T47D (cell line): Measurements from ENCODE around the gene MVB12B.
"Not testable (repeated sequence)": the region's sequence is repeated elsewhere in the genome, so short reads cannot be mapped to it uniquely, and the experiment has no call there.

Source experiments
- DNase-seq, 2 experiments: peaks; one replicate each; pipeline versions ENCODE4 v3.0.0 to v3.0.0-alpha.2; 2011 to 2012; ENCODE audit warnings: low read depth in 1 of 2, low spot score in 1 of 2
- JUND ChIP-seq: IDR thresholded peaks from 2 replicates; pipeline ENCODE4 v1.6.1; 2012; ENCODE audit warnings: low read depth
- in situ Hi-C: cut with HindIII; loops from 2 replicates; pipeline ENCODE4 v1.10.0; 2016; ENCODE audit warnings: low sequenced_read_pairs, low pct_unique_long_range_greater_than_20kb

Gene MVB12B

DNA sequence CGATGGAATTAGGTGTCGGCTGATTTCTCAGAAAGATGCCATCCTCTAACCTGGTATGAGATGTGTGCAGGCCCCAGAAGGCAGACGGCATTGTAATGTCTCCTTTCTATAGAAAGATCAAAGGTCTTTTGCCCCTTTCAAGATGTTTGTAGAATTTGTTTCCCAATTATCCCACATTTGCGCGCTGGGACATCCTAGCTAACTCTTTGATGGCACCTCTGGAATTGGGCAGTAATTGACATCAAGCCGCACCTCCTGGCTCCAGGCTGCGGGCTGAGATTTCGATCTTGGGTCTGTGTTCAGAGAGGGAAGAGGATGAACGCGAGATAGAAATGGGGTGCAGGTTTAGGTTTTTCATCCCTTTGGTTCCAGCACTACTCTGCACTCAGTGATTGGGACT lies 202.3 kb downstream of the MVB12B start:
- in situ Hi-C loops = no loop called here
- DNase-seq = no peak
- TF ChIP-seq JUND = no peak

DNA sequence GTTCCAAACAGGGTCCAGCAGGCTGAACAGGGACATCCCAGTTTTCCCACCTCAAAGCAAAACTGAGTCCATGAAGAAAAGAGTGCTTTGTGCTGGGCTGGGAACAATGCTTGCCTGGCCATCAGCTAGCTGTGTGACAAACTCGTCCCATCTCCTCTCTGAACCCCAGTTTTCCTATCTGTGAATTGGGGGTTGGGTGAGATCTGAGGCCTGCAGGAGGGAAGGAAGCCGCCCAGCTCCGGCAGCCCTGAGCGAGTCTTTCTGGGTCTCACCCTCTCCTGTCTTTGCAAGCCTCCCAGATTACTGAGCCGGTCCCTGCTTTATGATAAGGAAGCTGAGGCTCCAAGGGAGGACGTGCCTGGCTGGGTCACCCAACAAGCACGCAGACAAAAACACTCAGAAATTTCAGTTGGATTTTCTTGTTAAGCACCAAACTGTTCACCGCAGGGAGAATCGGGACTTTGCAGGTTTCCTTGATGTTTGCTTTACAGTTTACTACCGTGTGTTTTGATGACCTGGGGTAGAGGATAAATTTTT lies 204.5 kb downstream of the MVB12B start:
- no peak for DNase-seq
- no peak for TF ChIP-seq JUND
- in situ Hi-C loops = no loop called here

DNA sequence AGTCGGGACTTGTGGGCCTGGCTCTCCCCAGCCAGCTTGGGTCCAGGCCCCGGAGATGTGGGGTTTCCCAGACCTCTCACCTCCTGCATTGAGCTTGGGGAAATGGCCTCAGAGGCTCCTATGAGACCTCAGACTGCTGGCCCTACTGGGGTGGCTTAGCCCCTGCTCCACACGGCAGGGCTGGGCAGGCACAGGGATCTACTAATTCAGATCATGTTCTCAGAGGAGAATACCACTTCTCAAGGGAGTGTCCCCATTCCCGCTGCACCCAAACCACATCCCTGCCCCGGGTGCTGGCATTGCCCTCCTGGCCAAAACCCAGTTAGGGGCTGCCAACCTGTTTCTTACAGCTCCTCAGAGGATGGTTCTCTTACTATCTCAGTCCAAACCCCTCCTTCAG lies 205.0 kb downstream of the MVB12B start:
- no peak for TF ChIP-seq JUND
- in situ Hi-C loops = no loop called here
- DNase-seq = no peak

DNA sequence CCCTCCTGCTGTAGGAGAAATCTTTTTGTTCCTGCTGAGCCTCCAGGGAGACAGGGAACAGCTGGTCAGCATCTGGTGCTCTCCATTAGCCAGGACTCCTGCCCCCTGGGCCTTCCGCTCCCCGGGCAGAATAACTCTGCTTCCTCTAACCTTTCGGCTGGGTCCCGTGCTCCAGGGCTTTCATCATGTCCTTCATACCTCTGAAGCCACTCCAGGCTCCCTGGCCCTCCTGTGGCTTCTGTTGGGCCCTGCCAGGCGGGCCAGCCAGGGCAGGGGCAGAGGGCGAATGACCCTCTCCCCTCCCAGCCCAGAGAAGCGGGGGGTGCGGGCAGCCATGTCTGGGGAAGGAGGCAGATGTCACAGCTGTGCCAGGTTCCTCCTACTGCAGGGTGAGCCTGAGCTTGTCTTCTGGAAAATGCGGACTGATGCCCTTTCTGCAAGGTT lies 205.4 kb downstream of the MVB12B start:
- TF ChIP-seq JUND = no peak
- in situ Hi-C loops = no loop called here
- no peak for DNase-seq

DNA sequence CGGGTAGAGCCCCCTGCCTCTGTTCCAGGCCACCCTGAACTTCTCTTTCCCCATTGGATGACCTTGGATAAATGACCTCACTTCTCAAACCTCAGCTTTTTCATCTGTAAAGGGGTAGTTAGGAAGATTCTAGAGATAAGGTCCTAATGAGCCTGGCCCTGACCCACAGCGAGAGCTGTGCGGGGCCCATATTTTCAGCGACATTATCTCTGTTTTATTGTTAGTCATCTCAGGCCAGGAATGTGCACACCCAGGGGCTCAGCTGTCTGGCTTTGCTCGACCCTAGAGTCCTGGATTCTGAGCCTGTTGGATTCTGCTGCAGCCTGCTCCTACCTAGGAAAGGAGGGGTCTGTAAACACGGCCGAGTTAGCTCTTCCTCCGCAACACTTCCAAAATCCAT lies 205.9 kb downstream of the MVB12B start:
- no peak for DNase-seq

DNA sequence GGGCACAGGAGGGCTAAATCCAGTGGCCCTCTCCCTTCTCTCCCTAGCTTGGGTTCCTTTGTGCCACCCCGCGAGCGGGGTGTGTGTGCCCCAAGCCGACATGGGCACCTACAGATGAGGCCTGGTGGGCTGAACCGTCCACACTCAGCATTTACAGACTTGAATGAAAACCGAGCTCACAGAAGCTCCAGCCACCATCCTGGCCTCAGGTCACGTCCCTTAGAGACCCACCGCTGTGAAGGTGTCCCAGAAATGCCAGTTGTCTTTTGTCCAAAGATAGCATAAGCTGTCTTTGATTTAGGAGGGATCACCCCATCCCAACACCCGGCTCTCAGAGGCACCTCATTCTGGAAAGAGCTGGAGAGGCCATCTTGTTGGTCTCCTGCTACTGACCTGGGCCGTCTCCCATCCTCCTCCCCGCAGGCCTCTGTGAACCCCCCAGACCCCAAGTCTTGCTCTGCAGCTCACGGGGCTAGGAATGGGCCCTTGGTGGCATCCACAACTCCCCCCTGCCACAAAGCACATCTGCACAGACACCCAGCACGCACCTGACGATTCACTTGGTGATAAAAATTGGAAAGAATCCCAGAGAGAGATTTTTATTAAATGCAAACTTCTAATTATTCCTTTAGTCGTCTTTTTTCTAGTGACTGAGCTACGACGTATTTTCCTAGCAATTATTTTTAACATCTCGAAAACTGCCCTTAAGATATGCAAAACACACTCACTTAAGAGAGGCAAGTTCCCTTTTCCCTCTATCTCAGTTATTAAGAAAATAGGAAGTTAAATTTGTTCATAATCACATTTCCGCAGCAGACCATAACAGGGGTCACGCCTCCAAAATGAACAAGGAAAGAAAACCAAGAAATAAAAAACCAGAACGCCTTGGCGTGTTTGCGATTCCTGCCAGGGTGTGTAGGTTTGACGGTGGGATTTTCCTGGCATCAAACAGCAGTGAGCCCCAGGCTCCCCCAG lies 206.6 kb downstream of the MVB12B start:
- in situ Hi-C loops = no loop called here
- no peak for TF ChIP-seq JUND
- no peak for DNase-seq

More for the DNA sequence above, 205.9 kb downstream of the MVB12B start:
- in situ Hi-C loops = no loop called here
- no peak for TF ChIP-seq JUND

DNA sequence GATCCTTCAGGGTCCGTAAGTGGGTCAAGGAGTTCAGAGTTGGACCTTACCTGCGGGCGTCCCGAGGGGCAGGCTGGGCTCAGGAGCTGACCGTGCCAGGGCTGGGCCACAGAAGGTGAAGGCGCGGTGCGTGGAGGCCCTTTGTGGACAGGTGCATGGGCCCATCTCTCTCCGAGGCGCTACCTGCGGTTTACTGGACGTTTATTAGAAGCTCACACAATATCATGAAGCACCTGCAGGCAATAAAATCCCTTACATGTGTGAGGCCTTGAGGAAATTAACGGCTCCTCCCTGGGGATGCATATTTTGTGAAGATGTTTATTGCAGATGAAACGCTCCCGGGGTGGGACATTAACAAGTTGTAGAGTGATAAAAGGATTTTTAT lies 207.3 kb downstream of the MVB12B start:
- in situ Hi-C loops = no loop called here
- no peak for TF ChIP-seq JUND
- no peak for DNase-seq

DNA sequence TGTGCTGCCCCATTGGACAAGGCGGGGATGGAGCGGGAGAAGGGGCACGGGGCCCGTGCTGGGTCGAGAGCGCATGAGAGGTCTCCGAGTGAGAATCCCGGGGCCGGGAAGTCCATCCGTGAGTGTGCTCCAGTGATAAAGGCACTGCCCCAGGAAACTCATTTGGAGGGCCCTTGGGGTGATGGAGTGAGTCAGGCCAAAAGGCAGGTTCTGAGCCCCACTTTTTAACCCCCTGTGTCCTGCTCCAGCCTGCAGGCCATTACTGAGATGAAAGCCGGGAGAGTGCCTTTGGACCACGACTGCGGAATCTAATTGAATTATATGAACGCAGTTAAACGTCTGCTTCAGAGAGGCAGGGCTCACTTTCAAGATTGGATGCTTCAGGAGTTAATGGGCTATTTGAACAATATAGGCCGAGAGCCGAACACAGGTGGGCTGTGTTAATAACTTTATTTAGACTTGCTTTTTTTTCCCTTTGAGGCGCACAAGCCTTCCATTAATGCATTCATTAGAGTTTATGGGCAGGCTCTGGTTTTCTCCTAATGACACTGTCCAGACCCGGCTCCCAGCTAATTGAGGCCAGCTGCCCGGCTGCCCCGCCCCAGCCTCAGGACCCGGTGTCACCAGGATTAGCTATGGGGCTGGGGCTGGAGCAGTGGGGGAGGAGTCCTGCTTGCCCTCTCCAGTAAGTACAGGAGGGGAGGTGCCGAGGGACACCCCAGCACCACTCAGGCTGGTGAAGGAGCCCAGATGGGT lies 208.0 kb downstream of the MVB12B start:
- DNase-seq = no peak
- no peak for TF ChIP-seq JUND
- in situ Hi-C loops = no loop called here

DNA sequence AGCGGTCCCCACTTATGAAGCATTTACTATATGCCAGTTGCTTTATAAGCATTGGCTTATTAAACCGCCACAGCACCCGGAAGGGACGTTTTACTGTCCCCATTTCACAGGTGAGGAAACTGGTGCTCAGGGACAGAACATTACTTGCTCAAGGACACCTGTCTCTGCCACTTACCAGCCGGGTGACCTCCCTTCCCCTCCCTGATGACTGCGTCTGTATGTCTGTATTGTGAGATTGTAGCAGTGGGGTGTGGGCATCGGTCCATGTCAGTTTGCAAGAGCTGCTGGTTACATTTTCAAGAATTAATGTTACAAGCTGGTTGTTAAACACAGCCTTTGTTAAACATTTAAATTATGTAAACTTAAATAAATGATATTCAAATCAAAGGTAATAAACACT lies 209.5 kb downstream of the MVB12B start:
- no peak for DNase-seq
- in situ Hi-C loops = no loop called here
- no peak for TF ChIP-seq JUND

DNA sequence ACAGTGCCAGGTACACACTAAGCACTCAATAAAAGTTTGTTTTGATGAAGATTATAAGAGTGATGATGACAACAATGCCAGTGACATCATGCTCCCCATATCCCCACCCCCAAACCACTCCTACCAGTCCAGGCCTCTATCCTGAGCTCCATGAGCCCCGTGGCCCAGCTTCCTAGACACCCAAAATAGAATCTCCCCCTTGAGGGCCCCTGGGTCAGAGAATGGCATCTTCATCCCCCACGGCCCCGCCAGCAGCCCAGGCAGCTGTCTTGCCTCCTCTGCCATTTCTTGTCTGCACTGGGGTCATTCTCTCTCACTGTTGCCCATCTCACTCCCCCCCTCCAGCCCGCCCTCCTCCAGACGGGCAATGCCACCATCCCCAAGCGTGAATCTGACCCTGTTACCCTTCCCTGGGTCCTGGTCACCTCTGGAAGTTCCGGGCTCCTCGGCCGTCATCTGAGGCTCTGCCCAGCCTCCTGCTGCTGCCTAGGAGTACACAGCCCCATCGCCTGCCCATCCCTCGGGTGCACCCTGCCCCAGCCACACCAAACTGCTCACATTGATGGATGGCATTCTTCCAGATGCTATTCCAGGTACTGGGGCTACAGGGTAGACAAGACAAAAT lies 210.3 kb downstream of the MVB12B start:
- in situ Hi-C loops = no loop called here
- TF ChIP-seq JUND = no peak
- no peak for DNase-seq

DNA sequence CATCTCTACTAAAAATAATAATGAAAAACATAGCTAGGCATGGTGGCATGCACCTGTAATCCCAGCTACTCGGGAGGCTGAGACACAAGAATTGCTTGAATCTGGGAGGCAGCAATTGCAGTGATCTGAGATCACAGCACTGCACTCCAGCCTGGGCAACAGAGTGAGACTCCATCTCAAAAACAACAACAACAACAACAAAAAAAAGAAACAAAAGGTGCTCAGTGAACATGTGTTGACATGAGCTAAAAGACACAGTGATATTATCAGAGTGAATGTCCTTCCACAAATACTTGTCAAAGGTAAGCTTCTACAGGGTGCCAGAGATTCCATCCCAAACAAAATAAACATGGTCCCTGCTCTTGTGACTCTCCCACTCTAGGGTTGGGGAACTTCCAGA lies 211.9 kb downstream of the MVB12B start:
- no peak for TF ChIP-seq JUND
- no peak for DNase-seq
- in situ Hi-C loops = no loop called here

DNA sequence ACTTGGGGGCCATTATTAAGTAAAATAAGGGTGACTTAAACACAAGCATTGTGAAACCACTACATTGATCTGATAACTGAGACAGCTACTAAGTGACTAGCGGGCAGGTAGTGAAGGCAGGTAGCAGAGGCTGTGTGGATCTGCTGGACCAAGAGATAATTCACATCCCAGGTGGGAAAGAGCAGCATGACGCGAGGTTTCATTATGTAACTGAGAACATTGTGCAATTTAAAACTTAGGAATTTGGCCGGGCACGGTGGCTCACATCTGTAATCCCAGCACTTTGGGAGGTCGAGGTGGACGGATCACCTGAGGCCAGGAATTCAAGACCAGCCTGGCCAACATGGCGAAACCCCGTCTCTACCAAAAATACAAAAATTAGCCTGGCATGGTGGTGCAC lies 213.8 kb downstream of the MVB12B start:
- in situ Hi-C loops, DNase-seq: not testable (repeated sequence)
